K562 (cell line): ENCODE results near the gene GRB14. TPM values are rescaled to one million over a fixed set of nuclear protein-coding genes. Genes with fewer than 3 reads are reported as not detected.

ENCODE experiments used
- ATAC-seq: fragments of 200-7000 bp; cut with Tn5 transposase; 3 replicates; pipeline ENCODE4 v1.9.1; 2020; ENCODE audit warnings: moderate library complexity
- BruUV-seq: library from RNA; stranded (reverse); fragments of 400-500 nt; replicated peaks from 2 replicates; lab custom pipeline; 2021; lab: Mats Ljungman, UMichigan
- CTCF ChIA-PET: fragments of 300-600 bp; formaldehyde crosslinking; extraction: SDS; loops from one replicate; lab custom pipeline; 2021; ENCODE audit warnings: low intra/inter-chr PET ratio; lab: Yijun Ruan, JAX
- POLR2A ChIA-PET: fragments of 300-600, 350-650 bp; sonication (Branson Sonifier 250); formaldehyde crosslinking; extraction: SDS; loops from one replicate; lab custom pipeline; 2021; ENCODE audit warnings: antibody characterized with exemption, inconsistent platforms; lab: Yijun Ruan, JAX
- DNase-seq, 4 experiments: peaks; one replicate each; pipeline versions ENCODE4 v3.0.0 to v3.0.0-alpha.2; 2011 to 2018; ENCODE audit warnings: low spot score in 3 of 4, mixed read lengths in 3 of 4; ENCODE audit errors: extremely low read depth in 1 of 4
- FAIRE-seq: peaks from 2 replicates; lab custom pipeline; 2011; peaks lifted over from hg19 to GRCh38; lab: Jason Lieb, UNC
- H2AFZ ChIP-seq: 2 replicates; pipeline ENCODE4 v1.6.0; 2011; ENCODE audit warnings: low read depth, low read length, control low read depth, inconsistent platforms
- H3K27ac ChIP-seq: fragments of 200-600 bp; 3 replicates; pipeline ENCODE4 v1.8.0; 2011; ENCODE audit warnings: low read depth, mild to moderate bottlenecking, control low read depth, inconsistent platforms, low read length, moderate library complexity, mixed read lengths; ENCODE audit errors: extremely low read depth
- H3K27me3 ChIP-seq, 2 experiments: fragments of 300-600 bp in 1 of 2; 2 replicates in 1 of 2; 3 replicates in 1 of 2; pipeline versions ENCODE4 v1.6.0 to v1.8.0; 2011; ENCODE audit warnings: inconsistent platforms in 2 of 2, low read length in 2 of 2, mild to moderate bottlenecking in 1 of 2, mixed read lengths in 1 of 2, moderate library complexity in 1 of 2; ENCODE audit not compliant: control insufficient read depth in 2 of 2, insufficient read depth in 2 of 2
- H3K36me3 ChIP-seq: fragments of 300-600 bp; 3 replicates; pipeline ENCODE4 v1.8.0; 2011; ENCODE audit warnings: mild to moderate bottlenecking, low read length, inconsistent platforms; ENCODE audit not compliant: control insufficient read depth, insufficient read depth
- H3K4me1 ChIP-seq, 2 experiments: fragments of 200-600 bp in 1 of 2; replicated peaks in 1 of 2; 2 replicates in 1 of 2; 3 replicates in 1 of 2; pipeline versions ENCODE4 v1.5.1 to v1.8.0; 2011; ENCODE audit warnings: inconsistent platforms in 2 of 2, low read length in 2 of 2, mild to moderate bottlenecking in 1 of 2, mixed read lengths in 1 of 2, moderate library complexity in 1 of 2; ENCODE audit not compliant: control insufficient read depth in 2 of 2, insufficient read depth in 2 of 2
- H3K4me2 ChIP-seq: 2 replicates; pipeline ENCODE4 v1.6.1; 2011; ENCODE audit warnings: low read length, control low read depth, inconsistent platforms, mixed read lengths; ENCODE audit not compliant: insufficient read depth
- H3K4me3 ChIP-seq: fragments of 200-600 bp; sonication (generic), shearing (Covaris generic); 2 replicates; pipeline ENCODE4 v1.5.1; 2016; ENCODE audit warnings: control low read depth, inconsistent platforms
- H3K79me2 ChIP-seq: fragments of 200-600 bp; 3 replicates; pipeline ENCODE4 v1.8.0; 2011; ENCODE audit warnings: low read length, inconsistent platforms; ENCODE audit not compliant: control insufficient read depth, insufficient read depth
- H3K9ac ChIP-seq, 2 experiments: 2 replicates each; pipeline versions ENCODE4 v1.6.0 to v1.6.1; 2011; ENCODE audit warnings: low read depth in 2 of 2, low read length in 2 of 2, control low read depth in 1 of 2, inconsistent platforms in 1 of 2, mild to moderate bottlenecking in 1 of 2, mixed read lengths in 1 of 2; ENCODE audit not compliant: insufficient read depth in 1 of 2
- H3K9me1 ChIP-seq: one replicate; pipeline ENCODE4 v1.6.0; 2011; ENCODE audit warnings: inconsistent platforms, mild to moderate bottlenecking, low read length, moderate library complexity; ENCODE audit not compliant: control insufficient read depth, insufficient read depth
- H3K9me3 ChIP-seq: replicated peaks from 2 replicates; pipeline ENCODE4 v1.5.1; 2011; ENCODE audit warnings: low read depth, low read length, inconsistent platforms; ENCODE audit not compliant: control insufficient read depth, insufficient read depth
- H4K20me1 ChIP-seq: replicated peaks from 2 replicates; pipeline ENCODE4 v1.6.1; 2011; ENCODE audit warnings: low read length, inconsistent platforms, mixed read lengths; ENCODE audit not compliant: control insufficient read depth, insufficient read depth
- HMG20A ChIP-seq: fragments of 450-650 bp; formaldehyde crosslinking; conservative IDR thresholded peaks from 2 replicates; pipeline ENCODE4 v1.4.0; 2020; ENCODE audit warnings: mild to moderate bottlenecking, mixed read lengths
- JUN ChIP-seq, 2 experiments: sonication (generic) in 1 of 2; formaldehyde crosslinking in 1 of 2; IDR thresholded peaks; 2 replicates each; pipeline versions ENCODE4 v1.6.1 to v1.8.0; 2012 to 2022; ENCODE audit warnings: borderline replicate concordance in 2 of 2, mild to moderate bottlenecking in 2 of 2, improper control_type of control experiment in 1 of 2, low read depth in 1 of 2, low read length in 1 of 2, missing genetic modification reagents in 1 of 2
- KDM4B ChIP-seq, 2 experiments: fragments of 450-650 bp in 1 of 2; sonication (generic) in 1 of 2; IDR thresholded peaks; 2 replicates each; pipeline ENCODE4 v1.6.1; 2016 to 2017; ENCODE audit warnings: borderline replicate concordance in 2 of 2, antibody characterized with exemption in 1 of 2, low read depth in 1 of 2, mild to moderate bottlenecking in 1 of 2
- MYNN ChIP-seq, 2 experiments: sonication (generic); formaldehyde crosslinking in 1 of 2; IDR thresholded peaks; 2 replicates each; pipeline versions ENCODE4 v1.5.0 to v1.6.1; 2016 to 2020; ENCODE audit warnings: antibody characterized with exemption in 1 of 2, missing genetic modification reagents in 1 of 2
- TCF7L2 ChIP-seq: fragments of 150-350 bp; IDR thresholded peaks from 2 replicates; pipeline ENCODE4 v1.6.1; 2016; ENCODE audit warnings: low read depth, mild to moderate bottlenecking, low read length, moderate library complexity
- TRIM24 ChIP-seq, 2 experiments: fragments of 450-650 bp; IDR thresholded peaks; 2 replicates each; pipeline ENCODE4 v1.6.1; 2016
- USF2 ChIP-seq: sonication (generic); formaldehyde crosslinking; IDR thresholded peaks from 2 replicates; pipeline ENCODE4 v1.5.0; 2020; ENCODE audit warnings: missing genetic modification reagents
- WHSC1 ChIP-seq: IDR thresholded peaks from one replicate; pipeline ENCODE4 v1.6.1; 2012; ENCODE audit warnings: low read length, control low read depth, inconsistent platforms
- ZNF592 ChIP-seq: fragments of 450-650 bp; IDR thresholded peaks from 2 replicates; pipeline ENCODE4 v1.6.1; 2017; ENCODE audit warnings: antibody characterized with exemption, mild to moderate bottlenecking
- ZNF79 ChIP-seq: fragments of 250-450 bp; sonication (Bioruptor Pico); IDR thresholded peaks from 2 replicates; pipeline ENCODE4 v1.4.0; 2020; ENCODE audit warnings: low read depth, mild to moderate bottlenecking, moderate library complexity
- WGBS: fragments of 100-300 bp; shearing (Covaris generic); methylation state at CpG from one replicate; pipeline ENCODE4 v1.1.6; 2016; ENCODE audit warnings: low coverage, mixed read lengths; ENCODE audit not compliant: insufficient coverage; ENCODE audit errors: missing lambda C conversion rate; 5-methylcytosine and 5-hydroxymethylcytosine counted together
- in situ Hi-C: fragments of 300-500 bp; cut with MboI; formaldehyde crosslinking; loops from 4 replicates; pipeline ENCODE4 v1.15.0; 2018; ENCODE audit warnings: inconsistent platforms, mixed read lengths
- intact Hi-C: fragments of 100-400 bp; cut with micrococcal nuclease; formaldehyde crosslinking; loops from 2 replicates; pipeline ENCODE4 v1.14.2; 2022
- polyA plus RNA-seq, 8 experiments: library from polyadenylated mRNA; depleted of rRNA in 4 of 8; stranded (reverse) in 5 of 8; unstranded in 3 of 8; fragments of >200 nt; fragmentation: Nextera tagmentation in 2 of 8; fragmentation: Illumina TruSeq in 1 of 8; extraction: Ambion mirVana in 2 of 8; extraction: Trizol in 1 of 8; gene quantifications; 2 replicates each; pipeline versions ENCODE4 v1.2.1 to v1.2.3, GENCODE V29; 2011 to 2014; ENCODE audit warnings: inconsistent platforms in 1 of 8, missing spikeins in 1 of 8
- total RNA-seq, 7 experiments: library from RNA; depleted of rRNA in 6 of 7; stranded (reverse); fragments of >200 nt in 6 of 7; fragmentation: Illumina TruSeq in 2 of 7; extraction: Trizol in 2 of 7; gene quantifications; 2 replicates each; pipeline versions ENCODE4 v1.2.1 to v1.2.3, GENCODE V29; 2011 to 2021; ENCODE audit warnings: low replicate concordance in 1 of 7
- TF ChIP-seq, protein P1 (sequence below), 3 experiments: fragments of 200-800 bp in 1 of 3; sonication (Bioruptor generic) in 1 of 3; sonication (generic) in 1 of 3; formaldehyde crosslinking in 1 of 3; IDR thresholded peaks; 2 replicates each; pipeline versions ENCODE4 v1.6.1 to v1.8.0; 2016 to 2022; ENCODE audit warnings: mild to moderate bottlenecking in 2 of 3, missing compliant biosample characterization in 2 of 3, missing genetic modification characterization in 2 of 3, missing genetic modification reagents in 1 of 3

The GRB14 gene
- total and polyA plus RNA-seq, 9 of the 15 experiments (the other 6 are each of a cell fraction or from before 2014, with no cell fraction given) = not detected

GRCh38 chr2:164662066-164662465, 40.8 kb upstream of the GRB14 start:
- H3K79me2 ChIP-seq = no peaks in the 10 kb centered on the region
- 0% methylated on average over 1 of the region's 1 CpG for WGBS
- no peaks in the 10 kb centered on the region for H3K27me3 ChIP-seq
- no peak overlapping the region for H3K9ac ChIP-seq
- H3K9me1 ChIP-seq = no peaks in the 10 kb centered on the region
- ATAC-seq = no peak
- H3K4me1 ChIP-seq = no peaks in the 10 kb centered on the region
- POLR2A ChIA-PET = no interaction called here
- FAIRE-seq = peak; percentile 23
- no peak for DNase-seq
- H3K9me3 ChIP-seq = no peaks in the 10 kb centered on the region; the same call in none of the 2 replicates
- CTCF ChIA-PET = no interaction called here
- no peaks in the 10 kb centered on the region for H3K36me3 ChIP-seq
- H3K4me3 ChIP-seq = no peak overlapping the region
- intact Hi-C loops (no loop called here), in situ Hi-C loops (no loop called here)
- BruUV-seq = no TSS peak
- no peak overlapping the region for H2AFZ ChIP-seq
- H3K27ac ChIP-seq = no peak overlapping the region
- H4K20me1 ChIP-seq = no peaks in the 10 kb centered on the region
- no peak overlapping the region for H3K4me2 ChIP-seq
- TF ChIP-seq ZNF592 (no peak), HMG20A (CRISPR knock-in tag) (no peak), ZNF79 (CRISPR knock-in tag) (no peak), MYNN (IDR thresholded peaks at IDR 0.05) (no peak), MYNN (CRISPR knock-in tag; IDR thresholded peaks at IDR 0.05) (no peak), JUN (IDR thresholded peaks at IDR 0.05; ENCODE audit: borderline replicate concordance, low read depth, low read length) (no peak), JUN (CRISPR knock-in tag; IDR thresholded peaks at IDR 0.05; ENCODE audit: borderline replicate concordance) (no peak), TCF7L2 (no peak), KDM4B (IDR thresholded peaks at IDR 0.05; ENCODE audit: borderline replicate concordance in 2 of 2, low read depth in 1 of 2) (no peak), USF2 (no peak), WHSC1 (no peak), TRIM24 (IDR thresholded peaks at IDR 0.05) (no peak)
- TF ChIP-seq, protein P1, sequence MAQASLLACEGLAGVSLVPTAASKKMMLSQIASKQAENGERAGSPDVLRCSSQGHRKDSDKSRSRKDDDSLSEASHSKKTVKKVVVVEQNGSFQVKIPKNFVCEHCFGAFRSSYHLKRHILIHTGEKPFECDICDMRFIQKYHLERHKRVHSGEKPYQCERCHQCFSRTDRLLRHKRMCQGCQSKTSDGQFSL (CRISPR knock-in tag; IDR thresholded peaks at IDR 0.05) = no peak
- TF ChIP-seq, protein P1 (tag; IDR thresholded peaks at IDR 0.05) = no peak
